Tibial artery (tissue), 4 donors: ENCODE measurements around the gene C4A.
"Not testable (repeated sequence)": the region's sequence is repeated elsewhere in the genome, so short reads cannot be mapped to it uniquely, and the experiment has no call there.

Source experiments
- DNase-seq, 2 donors: peaks; one replicate each; pipeline ENCODE4 v3.0.0-alpha.2; 2019
- H3K27ac ChIP-seq, 2 donors: fragments of 200-600 bp; sonication (generic) in 1 of 2; 1 replicate in 1 of 2; 2 replicates in 1 of 2; pipeline ENCODE4 v1.5.1; 2018 to 2019; ENCODE audit warnings: mild to moderate bottlenecking in 1 of 2
- H3K27me3 ChIP-seq, 2 donors: fragments of 200-600 bp; sonication (generic) in 1 of 2; one replicate each; pipeline versions ENCODE4 v1.5.1 to v1.6.0; 2016 to 2019
- H3K36me3 ChIP-seq, 3 donors: fragments of 200-600 bp; sonication (generic) in 2 of 3; one replicate each; pipeline ENCODE4 v1.5.1; 2016 to 2019; ENCODE audit warnings: mild to moderate bottlenecking in 2 of 3
- H3K4me1 ChIP-seq, 4 donors: fragments of 200-600 bp; sonication (generic) in 2 of 4; 1 replicate in 3 of 4; 2 replicates in 1 of 4; pipeline ENCODE4 v1.5.1; 2016 to 2019
- H3K4me3 ChIP-seq, 2 donors: fragments of 200-600 bp; sonication (generic) in 1 of 2; 1 replicate in 1 of 2; 2 replicates in 1 of 2; pipeline ENCODE4 v1.5.1; 2018 to 2019; ENCODE audit warnings: mild to moderate bottlenecking in 2 of 2
- H3K9me3 ChIP-seq, 3 donors: fragments of 200-600 bp; sonication (generic) in 1 of 3; one replicate each; pipeline ENCODE4 v1.5.1; 2016 to 2019
- intact Hi-C: fragments of 100-400 bp; cut with DNase I; formaldehyde crosslinking; loops from one replicate; pipeline ENCODE4 v1.15.0; 2023; ENCODE audit warnings: low total_unique reads
- TF ChIP-seq, protein P1 (sequence below), 2 experiments: fragments of 200-600 bp in 1 of 2; fragments of 450-650 bp in 1 of 2; IDR thresholded peaks; one replicate each; pipeline ENCODE4 v1.5.1; 2017 to 2019; ENCODE audit warnings: antibody characterized with exemption in 2 of 2, mild to moderate bottlenecking in 1 of 2, moderate library complexity in 1 of 2

The C4A gene

DNA sequence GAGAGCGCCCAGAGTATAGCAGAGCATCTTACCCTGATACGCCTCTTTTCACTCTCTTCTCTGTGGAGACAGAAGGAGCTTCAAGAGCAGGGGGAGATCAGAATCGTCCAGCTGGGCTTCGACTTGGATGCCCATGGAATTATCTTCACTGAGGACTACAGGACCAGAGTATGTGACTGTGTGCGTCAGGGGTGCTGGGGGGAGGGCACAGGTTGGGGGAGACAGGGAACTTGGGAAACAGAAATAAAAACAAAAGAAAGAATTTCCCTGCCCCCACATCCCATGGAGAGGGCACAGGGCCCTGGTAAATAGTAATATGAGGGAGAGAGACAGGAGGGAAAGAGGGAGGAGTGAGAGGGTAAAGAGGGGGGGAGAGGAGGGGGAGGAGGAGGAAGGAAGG, 3.0 kb upstream of the C4A start:
- H3K36me3 ChIP-seq: peaks cover 13 to 32% (median 14%) of the 10 kb centered on the region in 3 donors
- intact Hi-C loops: no loop called here
- no peaks in the 10 kb centered on the region for H3K27me3 ChIP-seq
- TF ChIP-seq, protein P1, sequence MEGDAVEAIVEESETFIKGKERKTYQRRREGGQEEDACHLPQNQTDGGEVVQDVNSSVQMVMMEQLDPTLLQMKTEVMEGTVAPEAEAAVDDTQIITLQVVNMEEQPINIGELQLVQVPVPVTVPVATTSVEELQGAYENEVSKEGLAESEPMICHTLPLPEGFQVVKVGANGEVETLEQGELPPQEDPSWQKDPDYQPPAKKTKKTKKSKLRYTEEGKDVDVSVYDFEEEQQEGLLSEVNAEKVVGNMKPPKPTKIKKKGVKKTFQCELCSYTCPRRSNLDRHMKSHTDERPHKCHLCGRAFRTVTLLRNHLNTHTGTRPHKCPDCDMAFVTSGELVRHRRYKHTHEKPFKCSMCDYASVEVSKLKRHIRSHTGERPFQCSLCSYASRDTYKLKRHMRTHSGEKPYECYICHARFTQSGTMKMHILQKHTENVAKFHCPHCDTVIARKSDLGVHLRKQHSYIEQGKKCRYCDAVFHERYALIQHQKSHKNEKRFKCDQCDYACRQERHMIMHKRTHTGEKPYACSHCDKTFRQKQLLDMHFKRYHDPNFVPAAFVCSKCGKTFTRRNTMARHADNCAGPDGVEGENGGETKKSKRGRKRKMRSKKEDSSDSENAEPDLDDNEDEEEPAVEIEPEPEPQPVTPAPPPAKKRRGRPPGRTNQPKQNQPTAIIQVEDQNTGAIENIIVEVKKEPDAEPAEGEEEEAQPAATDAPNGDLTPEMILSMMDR (IDR thresholded peaks at IDR 0.05): no peak
- H3K4me1 ChIP-seq: peaks cover 0 to 2% (median under 1%) of the 10 kb centered on the region in 4 donors
- H3K4me3 ChIP-seq: no peak overlapping the region
- no peak for DNase-seq
- no peaks in the 10 kb centered on the region for H3K9me3 ChIP-seq
- H3K27ac ChIP-seq: no peak overlapping the region

DNA sequence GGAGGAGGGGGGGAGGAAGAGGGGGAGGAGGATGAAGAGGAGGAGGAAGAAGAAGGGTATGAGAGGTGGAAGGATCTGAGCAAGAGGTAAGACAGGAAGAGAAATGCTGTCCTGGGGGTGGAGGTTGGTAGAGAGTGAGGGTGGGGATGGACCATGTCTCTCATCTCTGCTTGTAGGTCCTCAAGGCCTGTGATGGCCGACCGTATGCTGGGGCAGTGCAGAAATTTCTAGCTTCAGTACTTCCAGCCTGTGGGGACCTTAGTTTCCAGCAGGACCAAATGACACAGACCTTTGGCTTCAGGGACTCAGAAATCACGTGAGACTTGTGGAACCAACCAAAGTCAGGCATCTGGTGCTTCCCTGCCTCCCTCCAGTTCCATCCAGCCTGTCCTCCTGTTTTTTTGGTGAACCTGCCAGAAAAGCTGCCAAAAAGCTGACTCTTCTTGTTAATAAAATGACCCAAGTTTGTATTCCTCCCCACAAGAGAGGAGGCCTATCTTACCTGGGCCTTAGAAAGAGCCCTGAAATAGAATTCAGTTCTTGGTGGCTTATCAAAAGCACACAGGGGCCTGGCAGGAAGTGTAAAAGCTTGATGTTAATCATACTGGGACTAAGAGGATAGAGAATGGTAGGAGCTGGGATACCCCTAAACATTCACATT, 2.5 kb upstream of the C4A start:
- intact Hi-C loops: no loop called here
- TF ChIP-seq, protein P1 (IDR thresholded peaks at IDR 0.05): no peak
- no peak for DNase-seq

GRCh38 chr6:31980195-31980876, 1.5 kb upstream of the C4A start:
- H3K9me3 ChIP-seq, intact Hi-C loops, H3K4me3 ChIP-seq, H3K27me3 ChIP-seq, DNase-seq, H3K27ac ChIP-seq, H3K4me1 ChIP-seq: not testable (repeated sequence)
- peaks cover 13 to 32% (median 14%) of the 10 kb centered on the region in 3 donors for H3K36me3 ChIP-seq

More for the DNA sequence above, 2.5 kb upstream of the C4A start:
- no peaks in the 10 kb centered on the region for H3K27me3 ChIP-seq
- peaks cover 13 to 32% (median 14%) of the 10 kb centered on the region in 3 donors for H3K36me3 ChIP-seq
- H3K4me3 ChIP-seq: no peak overlapping the region
- no peak overlapping the region for H3K27ac ChIP-seq
- H3K4me1 ChIP-seq: no peaks in the 10 kb centered on the region
- H3K9me3 ChIP-seq: no peaks in the 10 kb centered on the region

DNA sequence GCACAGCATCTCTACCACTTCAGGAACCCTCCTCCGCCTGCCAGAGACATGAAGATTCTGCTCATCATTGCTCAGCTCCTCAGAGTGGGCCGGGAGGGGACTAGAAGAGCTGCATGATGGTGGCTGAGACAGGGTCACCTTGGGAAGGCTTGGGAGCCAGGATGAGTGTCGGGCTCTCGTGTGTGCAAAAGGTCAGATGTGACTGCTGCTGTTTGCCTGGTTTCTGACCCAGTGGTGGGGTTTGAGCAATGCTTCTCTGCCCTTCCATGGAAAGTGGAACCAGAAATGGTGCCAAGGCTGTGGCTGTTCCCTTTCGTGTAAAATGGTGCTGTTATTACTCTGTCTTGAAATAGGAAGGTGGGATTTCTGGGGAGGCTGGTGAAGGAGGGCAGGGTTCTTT, 859 bp upstream of the C4A start:
- intact Hi-C loops, DNase-seq, H3K4me1 ChIP-seq: not testable (repeated sequence)

GRCh38 chr6:31989363-31989762, 7.5 kb downstream of the C4A start:
- H3K27me3 ChIP-seq, intact Hi-C loops, H3K4me3 ChIP-seq, H3K27ac ChIP-seq, DNase-seq, H3K4me1 ChIP-seq, H3K36me3 ChIP-seq, H3K9me3 ChIP-seq: not testable (repeated sequence)

More for the DNA sequence above, 859 bp upstream of the C4A start:
- not testable (repeated sequence) for H3K9me3 ChIP-seq, H3K4me3 ChIP-seq, H3K27me3 ChIP-seq, H3K27ac ChIP-seq
- H3K36me3 ChIP-seq: peaks cover 13 to 29% (median 14%) of the 10 kb centered on the region in 3 donors

GRCh38 chr6:31994421-31994820, 12.6 kb downstream of the C4A start:
- H3K27ac ChIP-seq, H3K4me3 ChIP-seq, H3K4me1 ChIP-seq, H3K27me3 ChIP-seq, DNase-seq, intact Hi-C loops, H3K36me3 ChIP-seq, H3K9me3 ChIP-seq: not testable (repeated sequence)

DNA sequence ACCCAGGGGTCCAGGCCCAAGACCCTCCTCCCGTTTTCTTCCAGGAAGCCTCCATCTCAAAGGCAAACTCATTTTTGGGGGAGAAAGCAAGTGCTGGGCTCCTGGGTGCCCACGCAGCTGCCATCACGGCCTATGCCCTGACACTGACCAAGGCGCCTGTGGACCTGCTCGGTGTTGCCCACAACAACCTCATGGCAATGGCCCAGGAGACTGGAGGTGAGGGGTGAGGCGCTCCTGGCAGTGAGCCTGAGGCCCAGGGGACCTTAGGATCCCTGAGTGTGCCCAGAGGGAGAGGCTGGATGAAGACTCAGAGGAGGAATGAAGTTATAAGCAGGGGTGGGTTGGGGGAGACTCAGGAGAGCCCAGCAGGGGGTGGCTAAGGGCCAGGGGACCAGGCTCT, 14.5 kb downstream of the C4A start:
- H3K4me3 ChIP-seq, H3K27me3 ChIP-seq, H3K36me3 ChIP-seq, H3K9me3 ChIP-seq, DNase-seq, H3K4me1 ChIP-seq, H3K27ac ChIP-seq, intact Hi-C loops: not testable (repeated sequence)

- H3K36me3 ChIP-seq, intact Hi-C loops, H3K4me1 ChIP-seq, DNase-seq, H3K27me3 ChIP-seq, H3K27ac ChIP-seq, H3K9me3 ChIP-seq, H3K4me3 ChIP-seq: not testable (repeated sequence)
These were observed 20.9 kb downstream of the C4A start for GRCh38 chr6:32002546-32003268.

DNA sequence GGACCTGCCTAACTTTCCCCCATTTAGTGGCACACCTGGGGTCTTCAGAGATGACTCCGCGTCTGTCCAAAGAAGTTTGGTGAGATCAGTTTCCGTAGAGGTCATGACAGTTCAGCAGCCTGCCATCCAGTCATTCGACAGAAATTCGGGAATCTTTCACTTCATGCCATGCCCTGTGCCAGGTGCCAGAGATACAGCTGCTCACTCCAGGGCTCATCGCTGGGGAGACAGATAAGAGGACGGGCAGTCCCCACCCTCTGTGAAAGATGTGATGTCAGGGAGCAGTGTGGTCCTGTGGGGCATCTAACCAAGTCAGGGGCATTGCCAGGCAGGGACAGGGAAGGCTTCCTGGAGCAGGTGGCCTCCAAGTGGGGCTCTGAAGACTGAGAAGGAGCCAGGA, 21.4 kb downstream of the C4A start:
- H3K36me3 ChIP-seq, intact Hi-C loops, H3K4me1 ChIP-seq, DNase-seq, H3K27me3 ChIP-seq, H3K9me3 ChIP-seq, H3K27ac ChIP-seq, H3K4me3 ChIP-seq: not testable (repeated sequence)

DNA sequence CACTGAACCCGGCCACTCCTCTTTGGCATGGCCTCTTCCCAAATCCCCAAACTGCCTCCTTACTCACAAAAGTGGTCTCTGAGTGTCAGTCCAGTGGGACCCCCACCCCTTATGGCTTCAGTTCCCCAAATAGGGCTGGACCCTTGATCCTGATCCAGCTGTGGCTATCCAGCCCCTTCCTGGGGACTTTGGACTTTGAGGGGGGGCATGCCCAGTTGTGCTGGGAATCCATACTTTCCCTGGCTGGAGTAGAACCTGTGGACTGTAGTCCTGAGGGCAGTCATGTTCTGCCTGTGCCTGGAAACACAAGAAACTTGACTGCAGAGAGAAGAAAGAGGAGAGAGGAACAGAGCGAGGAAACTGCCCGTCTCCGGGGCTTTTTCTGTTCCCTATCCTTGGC, 22.5 kb downstream of the C4A start:
- H3K9me3 ChIP-seq, H3K27me3 ChIP-seq, H3K4me3 ChIP-seq, H3K4me1 ChIP-seq, H3K36me3 ChIP-seq, H3K27ac ChIP-seq, intact Hi-C loops: not testable (repeated sequence)
- DNase-seq: peak in 1 of 2 donors; percentile 33

DNA sequence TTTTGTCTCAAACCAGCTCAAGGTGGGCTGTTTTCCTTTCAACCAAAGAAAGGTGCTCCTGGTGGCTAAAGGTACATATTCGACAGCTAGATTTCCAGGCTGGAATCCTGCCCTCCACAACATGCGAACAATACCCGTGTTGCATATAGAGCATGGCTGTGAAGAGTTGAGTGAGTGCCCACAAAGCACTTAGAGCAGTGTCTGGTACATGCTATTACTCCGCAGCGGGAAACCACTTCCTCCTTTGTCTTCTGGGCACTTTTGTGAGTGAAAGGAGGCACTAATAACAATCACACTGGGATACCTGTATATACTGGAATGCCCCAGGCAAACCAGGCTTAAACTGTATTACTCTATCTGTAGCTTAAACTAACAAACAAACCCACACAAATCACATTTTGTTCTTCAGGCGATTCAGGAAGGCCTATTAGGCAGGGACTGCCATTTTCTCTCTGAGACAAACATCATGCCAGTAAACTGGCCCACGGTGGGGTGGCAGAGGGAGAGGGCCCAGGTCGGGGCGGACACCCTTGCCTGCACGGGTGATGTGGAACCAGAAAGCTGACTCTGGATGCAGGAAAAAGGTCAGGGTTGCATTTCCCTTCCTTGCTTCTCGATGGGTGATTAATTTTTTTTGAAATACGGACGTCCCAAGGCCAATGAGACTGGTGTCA, 23.1 kb downstream of the C4A start:
- H3K4me1 ChIP-seq, H3K36me3 ChIP-seq, DNase-seq, H3K4me3 ChIP-seq, intact Hi-C loops, H3K27ac ChIP-seq, H3K27me3 ChIP-seq, H3K9me3 ChIP-seq: not testable (repeated sequence)

- H3K9me3 ChIP-seq, H3K27me3 ChIP-seq, H3K4me1 ChIP-seq, intact Hi-C loops, H3K4me3 ChIP-seq, H3K36me3 ChIP-seq, H3K27ac ChIP-seq: not testable (repeated sequence)
- DNase-seq: peak in 1 of 2 donors; percentile 46
These were observed 23.7 kb downstream of the C4A start for GRCh38 chr6:32005538-32005880.
